Measurements from ENCODE around the gene LRRC74B.
"Not testable (repeated sequence)": the region's sequence is repeated elsewhere in the genome, so short reads cannot be mapped to it uniquely, and the experiment has no call there.

LRRC74B gene

DNA sequence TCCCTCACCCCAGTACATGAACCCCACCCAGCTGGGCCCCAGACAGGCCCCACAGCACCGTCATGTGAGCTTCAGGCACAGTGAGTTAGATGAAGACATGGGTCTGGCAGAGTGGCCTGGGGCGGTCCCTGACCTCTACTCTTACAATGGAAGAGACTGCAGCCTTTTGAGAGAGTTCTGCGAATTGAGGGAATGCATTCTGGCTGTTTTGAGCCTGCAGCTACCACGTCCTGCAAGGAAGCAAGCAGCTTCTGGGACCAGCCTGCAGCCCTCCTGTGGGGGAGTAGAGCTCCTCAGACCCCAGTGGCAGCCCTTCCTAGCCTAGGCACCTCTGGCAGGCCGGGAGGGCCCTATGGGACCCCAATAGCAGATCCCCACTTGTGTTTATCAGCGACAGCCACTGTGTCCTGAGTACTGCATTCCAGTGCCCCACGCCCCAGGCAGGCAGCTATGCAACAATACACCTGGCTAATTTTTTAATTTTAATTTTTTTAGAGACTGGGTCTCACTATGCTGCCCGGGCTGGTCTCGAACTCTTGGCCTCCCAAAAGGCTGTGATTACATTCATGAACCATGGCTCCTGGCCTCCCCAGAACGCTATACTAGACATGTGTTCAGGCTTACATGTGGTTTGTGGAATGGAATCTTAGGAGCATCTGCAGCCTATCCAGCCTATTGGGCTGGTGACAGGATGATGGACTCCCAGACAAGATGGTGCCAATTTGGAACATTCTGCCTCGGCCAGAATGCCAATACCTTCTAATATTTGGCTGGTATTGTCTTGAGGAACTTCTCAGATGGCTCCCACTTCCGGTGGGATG, 12.7 kb upstream of the LRRC74B start:
- in situ Hi-C loops (cut with HindIII; ENCODE audit: low sequenced_read_pairs): no loop called here
- no peak overlapping the region for H3K4me3 ChIP-seq (ENCODE audit: low read depth, low read length)
- no peak for DNase-seq (ENCODE audit: low read depth)
- TF ChIP-seq, protein P1, sequence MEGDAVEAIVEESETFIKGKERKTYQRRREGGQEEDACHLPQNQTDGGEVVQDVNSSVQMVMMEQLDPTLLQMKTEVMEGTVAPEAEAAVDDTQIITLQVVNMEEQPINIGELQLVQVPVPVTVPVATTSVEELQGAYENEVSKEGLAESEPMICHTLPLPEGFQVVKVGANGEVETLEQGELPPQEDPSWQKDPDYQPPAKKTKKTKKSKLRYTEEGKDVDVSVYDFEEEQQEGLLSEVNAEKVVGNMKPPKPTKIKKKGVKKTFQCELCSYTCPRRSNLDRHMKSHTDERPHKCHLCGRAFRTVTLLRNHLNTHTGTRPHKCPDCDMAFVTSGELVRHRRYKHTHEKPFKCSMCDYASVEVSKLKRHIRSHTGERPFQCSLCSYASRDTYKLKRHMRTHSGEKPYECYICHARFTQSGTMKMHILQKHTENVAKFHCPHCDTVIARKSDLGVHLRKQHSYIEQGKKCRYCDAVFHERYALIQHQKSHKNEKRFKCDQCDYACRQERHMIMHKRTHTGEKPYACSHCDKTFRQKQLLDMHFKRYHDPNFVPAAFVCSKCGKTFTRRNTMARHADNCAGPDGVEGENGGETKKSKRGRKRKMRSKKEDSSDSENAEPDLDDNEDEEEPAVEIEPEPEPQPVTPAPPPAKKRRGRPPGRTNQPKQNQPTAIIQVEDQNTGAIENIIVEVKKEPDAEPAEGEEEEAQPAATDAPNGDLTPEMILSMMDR (IDR thresholded peaks at IDR 0.05; ENCODE audit: low read depth, low read length, missing control alignments): no peak

DNA sequence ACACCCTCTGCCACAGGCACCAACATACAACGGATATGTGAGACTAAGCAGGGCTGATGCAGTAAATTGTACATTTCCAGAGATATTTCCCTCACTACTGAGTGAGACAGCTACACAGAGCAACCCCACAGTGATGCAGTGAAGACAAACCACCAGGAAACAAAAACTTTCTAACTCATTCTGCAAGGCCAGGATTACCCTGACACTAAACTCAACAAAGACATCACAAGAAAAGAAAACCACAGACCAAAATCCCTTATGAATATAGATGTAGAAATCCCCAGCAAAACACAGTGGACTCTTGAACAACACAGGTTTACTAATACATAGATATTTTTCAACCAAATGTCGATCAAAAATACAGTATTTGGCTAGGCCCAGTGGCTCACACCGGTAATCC, 11.9 kb upstream of the LRRC74B start:
- DNase-seq (ENCODE audit: low read depth): no peak
- H3K4me3 ChIP-seq (ENCODE audit: low read depth, low read length): no peak overlapping the region
- in situ Hi-C loops (cut with HindIII; ENCODE audit: low sequenced_read_pairs): no loop called here
- TF ChIP-seq, protein P1 (IDR thresholded peaks at IDR 0.05; ENCODE audit: low read depth, low read length, missing control alignments): no peak

- TF ChIP-seq, protein P1 (IDR thresholded peaks at IDR 0.05; ENCODE audit: low read depth, low read length, missing control alignments): no peak
- no peak overlapping the region for H3K4me3 ChIP-seq (ENCODE audit: low read depth, low read length)
- in situ Hi-C loops (cut with HindIII; ENCODE audit: low sequenced_read_pairs): no loop called here
- DNase-seq (ENCODE audit: low read depth): no peak
Measured at GRCh38 chr22:21034989-21035388, 10.8 kb upstream of the LRRC74B start.

- TF ChIP-seq, protein P1 (IDR thresholded peaks at IDR 0.05; ENCODE audit: low read depth, low read length, missing control alignments): no peak
- in situ Hi-C loops (cut with HindIII; ENCODE audit: low sequenced_read_pairs): no loop called here
- DNase-seq (ENCODE audit: low read depth): no peak
- H3K4me3 ChIP-seq (ENCODE audit: low read depth, low read length): no peak overlapping the region
Measured at GRCh38 chr22:21038405-21038804, 7.3 kb upstream of the LRRC74B start.

DNA sequence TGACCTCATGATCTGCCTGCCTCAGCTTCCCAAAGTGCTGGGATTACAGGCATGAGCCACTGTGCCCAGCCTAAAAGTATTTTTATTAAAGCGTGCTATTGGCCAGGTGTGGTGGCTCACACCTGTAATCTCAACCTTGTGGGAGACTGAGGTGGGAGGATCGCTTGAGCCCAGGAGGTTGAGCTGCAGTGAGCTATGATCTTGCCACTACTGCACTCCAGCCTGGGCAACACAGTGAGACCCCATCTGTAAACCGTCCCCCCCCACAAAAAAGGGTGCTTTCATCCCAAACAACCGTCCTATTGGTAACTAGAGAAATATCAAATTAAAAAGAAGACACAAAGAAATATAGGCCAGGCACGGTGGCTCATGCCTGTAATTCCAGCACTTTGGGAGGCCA, 6.6 kb upstream of the LRRC74B start:
- in situ Hi-C loops (cut with HindIII; ENCODE audit: low sequenced_read_pairs); H3K4me3 ChIP-seq (ENCODE audit: low read depth, low read length); DNase-seq (ENCODE audit: low read depth): not testable (repeated sequence)

GRCh38 chr22:21041937-21042336, 3.8 kb upstream of the LRRC74B start:
- in situ Hi-C loops (cut with HindIII; ENCODE audit: low sequenced_read_pairs): no loop called here
- TF ChIP-seq, protein P1 (IDR thresholded peaks at IDR 0.05; ENCODE audit: low read depth, low read length, missing control alignments): no peak
- DNase-seq (ENCODE audit: low read depth): no peak
- H3K4me3 ChIP-seq (ENCODE audit: low read depth, low read length): no peak overlapping the region

DNA sequence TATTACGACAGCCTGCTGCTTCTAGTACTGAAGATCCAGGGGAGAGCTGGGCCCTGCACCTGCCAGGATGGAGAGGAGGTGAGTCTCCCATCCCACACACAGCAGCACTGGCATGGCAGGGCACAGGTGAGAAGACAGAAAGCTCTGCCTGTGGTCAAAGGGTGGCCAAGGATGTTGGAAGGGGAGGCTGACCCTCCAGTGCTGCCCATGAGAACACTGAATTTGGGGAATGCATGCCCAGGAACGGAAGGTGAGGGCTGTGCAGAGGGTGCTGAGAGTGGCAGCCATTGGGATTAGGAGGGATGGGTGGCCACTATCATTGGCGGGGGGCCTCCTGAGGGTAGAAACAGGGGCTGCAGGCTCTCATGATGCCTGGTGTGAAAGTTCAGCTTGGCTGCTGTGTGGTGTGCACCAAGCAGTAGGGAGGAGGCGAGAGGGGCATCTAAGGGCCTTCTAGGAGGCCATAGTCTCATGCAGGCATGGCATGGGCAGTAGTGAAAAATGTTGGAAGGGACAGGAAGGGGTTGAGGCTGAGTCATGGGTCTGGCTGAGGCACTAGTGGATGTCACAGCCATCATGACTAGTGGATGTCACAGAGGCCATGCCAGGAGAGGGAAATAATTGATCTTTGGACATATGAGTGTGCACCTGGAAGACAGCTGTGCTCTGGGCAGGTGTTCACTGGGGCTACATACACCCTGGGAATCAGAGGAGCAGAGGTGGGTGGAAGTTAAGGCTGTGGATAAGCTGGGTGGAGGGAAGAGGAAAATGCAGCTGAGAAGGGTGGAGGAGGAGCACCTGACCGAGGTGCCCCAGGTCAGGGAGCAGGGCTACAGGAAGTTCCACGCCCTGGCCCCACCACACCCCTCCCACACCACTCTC, 2.5 kb upstream of the LRRC74B start:
- in situ Hi-C loops (cut with HindIII; ENCODE audit: low sequenced_read_pairs): no loop called here
- H3K4me3 ChIP-seq (ENCODE audit: low read depth, low read length): no peak overlapping the region
- no peak for DNase-seq (ENCODE audit: low read depth)
- TF ChIP-seq, protein P1 (IDR thresholded peaks at IDR 0.05; ENCODE audit: low read depth, low read length, missing control alignments): no peak
